Muscle of leg (tissue), 11 donors: ENCODE measurements around the gene SLC49A4. TPM values are rescaled to one million over a fixed set of nuclear protein-coding genes. Genes with fewer than 3 reads are reported as not detected.

ENCODE experiments used
- DNase-seq: peaks from one replicate; pipeline ENCODE4 v3.0.0; 2013
- H3K27ac ChIP-seq: one replicate; pipeline ENCODE4 v1.5.1; 2013; ENCODE audit warnings: mild to moderate bottlenecking, low read length, control low read depth
- H3K27me3 ChIP-seq: one replicate; pipeline ENCODE4 v1.6.1; 2013; ENCODE audit warnings: low read length; ENCODE audit not compliant: control insufficient read depth, insufficient read depth
- H3K36me3 ChIP-seq: one replicate; pipeline ENCODE4 v1.6.1; 2013; ENCODE audit warnings: low read length; ENCODE audit not compliant: control insufficient read depth, insufficient read depth
- H3K4me1 ChIP-seq: one replicate; pipeline ENCODE4 v1.6.1; 2013; ENCODE audit warnings: low read length; ENCODE audit not compliant: control insufficient read depth, insufficient read depth
- H3K4me3 ChIP-seq: one replicate; pipeline ENCODE4 v1.5.1; 2013; ENCODE audit warnings: low read length, control low read depth
- H3K9me3 ChIP-seq: replicated peaks from 2 replicates; pipeline ENCODE4 v1.6.1; 2013; ENCODE audit warnings: low read depth, low read length; ENCODE audit not compliant: control insufficient read depth
- WGBS: methylation state at CpG from one replicate; pipeline ENCODE4 v1.1.5; 2013; ENCODE audit warnings: missing lambda C conversion rate; ENCODE audit not compliant: insufficient coverage; 5-methylcytosine and 5-hydroxymethylcytosine counted together
- polyA plus RNA-seq, 8 donors: library from polyadenylated mRNA; unstranded; fragments of 120-200 nt; gene quantifications; one replicate each; pipeline versions ENCODE4 v1.2.1 to v1.2.3, GENCODE V29; 2013; ENCODE audit warnings: inconsistent platforms in 1 of 8, low replicate concordance in 1 of 8; ENCODE audit not compliant: insufficient read length in 8 of 8, insufficient read depth in 1 of 8
- total RNA-seq: library from RNA; stranded (reverse); fragments of 120-200 nt; gene quantifications from one replicate; pipeline ENCODE4 v1.2.4, GENCODE V29; 2013

Gene SLC49A4
- total and polyA plus RNA-seq, 9 donors, result 4.0 to 6.2 (median 4.8) TPM

DNA sequence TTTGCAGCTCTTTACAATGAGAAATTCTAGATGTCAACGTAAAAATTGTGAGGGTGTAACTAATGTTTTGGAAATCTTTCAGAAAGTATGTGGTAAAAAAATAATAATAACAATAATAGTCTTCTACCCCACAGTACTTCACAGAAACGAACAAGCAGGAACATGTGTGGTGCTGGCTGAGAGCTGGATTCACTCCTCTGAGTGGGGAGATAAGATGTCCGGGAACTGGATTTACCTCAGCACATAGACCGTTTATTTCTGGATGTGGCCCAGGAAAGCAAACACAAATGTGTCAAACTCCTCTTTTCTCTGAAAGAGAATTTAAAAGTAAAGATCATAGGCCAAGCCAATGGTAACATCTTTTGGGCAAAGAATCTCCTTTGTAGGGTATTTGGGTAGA is 103.4 kb downstream of the SLC49A4 start:
- DNase-seq, result no peak
- no CpG with 5 or more reads among the region's 4 CpGs for WGBS
- H3K27me3 ChIP-seq, result peaks cover 5% of the 10 kb centered on the region

DNA sequence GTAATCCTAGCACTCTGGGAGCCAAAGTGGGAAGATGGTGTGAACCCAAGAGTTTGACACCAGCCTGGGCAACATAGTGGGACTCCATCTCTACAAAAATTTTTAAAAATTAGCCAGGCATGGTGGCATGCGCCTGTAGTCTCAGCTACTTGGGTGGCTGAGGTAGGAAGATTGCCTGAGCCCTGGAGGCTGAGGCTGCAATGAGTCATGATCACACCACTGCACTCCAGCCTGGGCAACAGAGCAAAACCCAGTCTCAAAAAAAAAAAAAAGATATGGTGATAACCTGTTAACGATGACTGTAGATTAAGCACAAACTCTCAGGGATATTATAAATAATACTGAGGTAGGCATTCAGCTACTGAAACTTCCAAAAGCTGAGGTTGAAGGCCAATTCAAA is 107.5 kb downstream of the SLC49A4 start:
- Histone ChIP-seq H3K9me3 (no peaks in the 10 kb centered on the region), H3K27me3 (peaks cover 2% of the 10 kb centered on the region), H3K27ac (no peak overlapping the region), H3K4me1 (peaks cover 2% of the 10 kb centered on the region), H3K36me3 (no peaks in the 10 kb centered on the region), H3K4me3 (no peak overlapping the region)
- no CpG with 5 or more reads among the region's 2 CpGs for WGBS
- no peak for DNase-seq

More for the DNA sequence above, 103.4 kb downstream of the SLC49A4 start:
- Histone ChIP-seq H3K36me3 (no peaks in the 10 kb centered on the region), H3K4me3 (no peak overlapping the region), H3K9me3 (no peaks in the 10 kb centered on the region), H3K27ac (no peak overlapping the region), H3K4me1 (peaks cover 10% of the 10 kb centered on the region)

DNA sequence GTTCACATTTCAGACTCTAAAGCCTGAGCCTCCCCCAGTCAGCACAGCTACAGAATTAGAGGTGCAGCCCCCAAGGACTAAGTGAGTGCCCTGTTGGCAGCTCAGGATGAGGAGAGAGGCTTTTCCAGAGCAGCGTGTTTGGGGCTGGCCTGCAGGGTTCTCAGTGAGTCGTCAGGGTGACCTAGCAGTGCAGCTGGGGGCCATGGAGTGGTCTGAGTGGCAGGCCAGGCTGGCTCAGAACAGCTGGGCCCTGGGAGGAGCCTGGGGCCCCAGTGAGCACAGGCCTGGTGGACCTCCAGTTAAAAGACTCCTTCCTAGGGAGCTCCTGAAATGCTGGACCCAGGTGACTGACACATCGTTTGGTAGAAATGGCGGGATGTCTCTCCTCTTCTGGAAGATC is 108.3 kb downstream of the SLC49A4 start:
- 53% methylated on average over 4 of the region's 4 CpGs for WGBS
- Histone ChIP-seq H3K36me3 (no peaks in the 10 kb centered on the region), H3K4me1 (peaks cover 2% of the 10 kb centered on the region), H3K27ac (no peak overlapping the region), H3K4me3 (no peak overlapping the region), H3K9me3 (no peaks in the 10 kb centered on the region), H3K27me3 (peaks cover 4% of the 10 kb centered on the region)
- no peak for DNase-seq

DNA sequence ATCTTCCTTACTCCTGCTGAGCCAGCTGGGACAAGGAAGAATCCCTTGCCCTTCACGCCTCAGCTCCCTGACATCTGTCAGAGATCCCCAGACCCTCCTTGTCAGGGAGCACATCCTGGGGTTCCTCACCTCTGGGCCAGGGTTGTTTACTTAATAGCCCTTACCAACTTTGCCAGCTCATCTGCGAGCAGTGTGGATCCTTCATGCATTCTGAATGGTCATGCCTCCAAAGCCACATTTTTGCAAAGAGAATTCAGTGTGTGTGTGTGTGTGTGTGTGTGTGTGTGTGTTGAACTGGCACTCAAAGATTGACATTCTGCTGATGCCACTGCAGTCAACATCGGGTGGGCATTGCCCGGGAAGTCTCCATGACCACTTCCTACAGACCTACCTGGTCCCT is 112.6 kb downstream of the SLC49A4 start:
- no peak overlapping the region for H3K27ac ChIP-seq
- H3K36me3 ChIP-seq, result peaks cover 8% of the 10 kb centered on the region
- peaks cover 8% of the 10 kb centered on the region for H3K27me3 ChIP-seq
- DNase-seq, result no peak
- H3K4me3 ChIP-seq, result no peak overlapping the region
- no peaks in the 10 kb centered on the region for H3K9me3 ChIP-seq
- peaks cover 2% of the 10 kb centered on the region for H3K4me1 ChIP-seq
- WGBS, result 90% methylated on average over 1 of the region's 4 CpGs

DNA sequence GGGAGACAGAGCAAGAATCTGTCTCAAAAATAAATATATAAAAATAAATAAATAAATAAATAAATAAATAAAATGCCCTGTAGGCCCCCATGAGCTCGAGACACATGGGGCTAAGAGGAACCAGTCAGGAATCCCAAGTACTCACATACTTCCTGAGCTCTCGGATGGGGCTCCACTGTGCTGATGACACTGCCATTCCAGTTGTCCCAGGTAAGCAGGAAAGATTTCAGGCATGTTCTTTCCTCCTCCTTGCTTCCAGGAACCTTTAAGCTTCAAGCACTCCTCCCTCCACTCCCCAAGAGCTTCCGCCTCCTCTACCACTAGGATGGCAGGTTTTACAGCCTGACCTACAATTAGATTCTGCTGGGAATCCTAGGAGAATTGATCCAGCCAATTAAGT is 113.4 kb downstream of the SLC49A4 start:
- no peak for DNase-seq
- 57% methylated on average over 1 of the region's 3 CpGs for WGBS
- Histone ChIP-seq H3K27me3 (peaks cover 14% of the 10 kb centered on the region), H3K36me3 (peaks cover 8% of the 10 kb centered on the region), H3K4me3 (no peak overlapping the region), H3K9me3 (no peaks in the 10 kb centered on the region), H3K27ac (no peak overlapping the region), H3K4me1 (peaks cover under 1% of the 10 kb centered on the region)

DNA sequence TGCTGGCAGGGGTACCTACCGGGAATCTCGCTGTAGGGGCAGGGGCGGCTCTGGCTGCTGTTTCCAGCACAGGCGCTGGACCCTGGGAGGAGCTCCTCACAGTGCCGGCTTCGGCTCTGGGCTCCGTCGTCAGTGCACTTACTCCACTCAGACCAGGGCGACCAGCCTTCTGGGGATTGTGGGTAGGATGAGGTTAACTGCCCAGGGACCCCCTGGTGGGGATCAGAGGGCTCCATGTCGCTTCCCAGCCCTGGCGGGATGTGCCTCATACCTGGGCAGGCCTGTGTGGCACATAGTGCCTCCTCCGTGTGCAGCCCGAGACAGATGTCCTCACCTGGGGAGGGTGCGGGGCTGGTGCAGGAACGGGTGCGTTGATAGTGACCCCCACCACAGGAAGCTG is 117.0 kb downstream of the SLC49A4 start:
- Histone ChIP-seq H3K27me3 (peaks cover 24% of the 10 kb centered on the region), H3K4me1 (no peaks in the 10 kb centered on the region), H3K36me3 (peaks cover 8% of the 10 kb centered on the region), H3K9me3 (no peaks in the 10 kb centered on the region), H3K27ac (no peak overlapping the region), H3K4me3 (no peak overlapping the region)
- no peak for DNase-seq
- 88% methylated on average over 8 of the region's 16 CpGs for WGBS

DNA sequence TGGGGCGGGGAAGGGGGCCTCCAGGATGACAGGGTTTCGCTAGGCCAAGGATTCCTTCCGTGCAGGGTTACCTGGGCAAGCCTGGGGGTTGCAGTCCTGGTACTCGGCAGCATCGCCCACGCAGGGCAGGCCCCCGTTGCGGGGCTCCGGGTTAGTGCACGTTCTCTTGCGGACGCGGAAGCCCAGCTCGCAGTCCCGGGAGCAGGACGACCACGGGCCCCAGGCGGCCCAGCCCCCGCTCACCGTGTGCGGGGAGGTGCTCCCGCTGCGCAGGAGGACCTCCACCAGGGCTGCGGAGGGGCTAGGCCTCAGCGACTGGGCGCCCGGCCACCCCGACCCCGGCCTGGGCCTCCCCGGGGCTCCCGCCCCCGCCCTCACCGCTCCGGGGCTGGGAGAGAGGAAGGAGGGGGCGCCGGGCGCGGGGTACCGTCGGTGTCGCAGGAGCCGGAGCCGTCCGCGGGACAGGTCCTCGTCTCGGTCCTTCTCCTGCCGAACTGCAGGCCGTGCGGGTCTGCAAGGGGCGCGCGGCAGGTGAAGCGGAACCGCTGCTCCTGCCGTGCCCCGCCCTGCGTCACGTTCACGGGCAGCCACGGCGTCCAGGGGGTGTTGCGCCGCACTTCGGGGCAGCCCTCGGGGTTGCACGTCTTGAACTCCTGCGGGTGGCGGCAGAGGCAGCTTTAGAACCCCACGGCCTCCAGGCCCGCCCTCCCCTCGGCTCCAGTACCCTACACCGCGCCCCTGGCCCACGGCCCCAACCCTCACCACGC is 118.1 kb downstream of the SLC49A4 start:
- WGBS, result 28% methylated on average over 75 of the region's 76 CpGs
- Histone ChIP-seq H3K27me3 (peaks cover 25% of the 10 kb centered on the region), H3K4me1 (no peaks in the 10 kb centered on the region), H3K9me3 (no peaks in the 10 kb centered on the region), H3K36me3 (peaks cover 8% of the 10 kb centered on the region), H3K27ac (no peak overlapping the region), H3K4me3 (no peak overlapping the region)
- no peak for DNase-seq

DNA sequence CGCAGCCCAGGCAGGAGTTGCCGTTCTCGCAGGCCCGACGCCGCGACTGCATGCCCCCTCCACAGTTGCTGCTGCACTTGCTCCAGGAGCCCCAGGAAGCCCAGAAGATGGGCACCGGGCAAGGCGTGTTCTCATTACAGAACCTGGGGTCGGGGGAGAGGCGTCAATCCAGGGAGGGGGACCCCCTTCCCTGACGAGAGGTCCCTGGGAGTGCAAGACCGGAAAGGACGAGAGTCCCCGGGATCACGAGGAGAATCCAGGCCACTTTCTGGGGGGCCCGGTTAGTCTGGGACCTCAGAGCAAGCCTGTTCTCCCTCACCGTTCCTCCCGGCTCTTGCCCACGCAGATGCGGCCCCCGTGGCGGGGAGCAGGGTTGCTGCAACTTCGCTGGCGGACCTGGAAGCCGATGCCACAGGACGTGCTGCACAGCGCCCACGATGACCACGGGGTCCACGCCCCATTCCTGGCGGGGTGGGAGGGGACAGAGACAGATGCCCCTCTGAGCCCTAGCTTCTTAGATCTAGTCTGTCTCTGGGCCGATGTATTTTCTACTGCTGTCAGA is 118.8 kb downstream of the SLC49A4 start:
- peaks cover 8% of the 10 kb centered on the region for H3K36me3 ChIP-seq
- no peak for DNase-seq
- no peak overlapping the region for H3K27ac ChIP-seq
- 72% methylated on average over 33 of the region's 33 CpGs for WGBS
- peaks cover 25% of the 10 kb centered on the region for H3K27me3 ChIP-seq
- no peak overlapping the region for H3K4me3 ChIP-seq
- no peaks in the 10 kb centered on the region for H3K4me1 ChIP-seq
- no peaks in the 10 kb centered on the region for H3K9me3 ChIP-seq

DNA sequence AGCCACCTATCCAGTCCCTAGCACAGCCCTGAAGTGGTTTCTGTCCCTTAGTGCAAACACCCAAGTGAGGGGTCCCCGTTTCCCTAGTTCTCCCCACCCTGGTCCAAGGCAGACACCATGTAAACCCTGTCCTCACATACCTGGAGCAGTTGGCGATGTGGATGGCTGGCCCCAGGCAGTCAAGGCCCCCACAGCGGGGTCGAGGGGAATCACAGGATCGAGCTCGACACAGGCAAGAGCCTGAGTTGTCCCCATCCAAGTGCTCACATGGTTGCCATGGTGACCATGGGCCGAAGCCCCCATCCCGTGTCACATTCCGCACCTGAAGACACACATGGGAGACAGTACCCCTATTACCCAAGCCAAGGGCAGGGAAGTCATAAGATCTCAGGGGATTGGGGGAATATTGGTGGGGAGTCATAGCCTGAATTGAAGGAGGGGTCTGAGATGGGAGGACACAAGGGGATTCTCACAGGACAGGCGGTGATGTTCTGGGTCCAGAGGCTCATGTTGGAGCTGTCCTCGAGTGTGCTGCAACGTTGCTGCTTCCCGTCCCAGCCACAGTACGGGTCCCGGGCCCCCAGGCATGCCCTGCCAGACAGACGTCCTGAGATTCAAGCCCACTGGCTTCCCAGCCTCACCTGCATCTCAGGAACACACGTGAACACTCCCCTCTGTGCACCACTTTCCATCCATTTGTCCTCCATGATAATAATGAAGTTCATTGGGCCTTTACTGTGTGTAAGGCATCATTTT is 120.6 kb downstream of the SLC49A4 start:
- H3K27ac ChIP-seq, result no peak overlapping the region
- no peaks in the 10 kb centered on the region for H3K36me3 ChIP-seq
- WGBS, result 86% methylated on average over 12 of the region's 17 CpGs
- no peak for DNase-seq
- no peaks in the 10 kb centered on the region for H3K4me1 ChIP-seq
- H3K9me3 ChIP-seq, result no peaks in the 10 kb centered on the region
- no peak overlapping the region for H3K4me3 ChIP-seq
- peaks cover 28% of the 10 kb centered on the region for H3K27me3 ChIP-seq

DNA sequence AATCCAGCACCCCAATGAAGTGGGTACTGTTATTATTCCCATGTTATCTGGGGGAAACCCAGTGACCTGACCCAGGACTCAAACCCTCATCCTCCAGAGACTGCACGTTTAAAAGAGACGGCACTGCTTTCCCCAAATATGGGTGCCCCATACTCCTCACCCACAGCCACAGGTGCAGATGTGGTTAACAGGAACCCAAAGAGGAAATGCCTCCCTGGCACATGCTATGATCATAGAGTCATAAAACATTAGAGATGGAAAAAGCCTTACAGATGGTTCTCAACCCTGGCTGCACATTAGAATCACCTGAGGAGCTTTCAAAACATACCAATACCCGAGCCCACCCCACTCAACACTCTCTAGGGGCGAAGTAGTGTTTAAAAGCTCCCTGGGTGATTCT is 121.2 kb downstream of the SLC49A4 start:
- peaks cover 31% of the 10 kb centered on the region for H3K27me3 ChIP-seq
- 70% methylated on average over 2 of the region's 4 CpGs for WGBS
- peaks cover 2% of the 10 kb centered on the region for H3K36me3 ChIP-seq

More for the DNA sequence above, 121.2 kb downstream of the SLC49A4 start:
- no peak overlapping the region for H3K27ac ChIP-seq
- H3K4me1 ChIP-seq, result no peaks in the 10 kb centered on the region
- no peaks in the 10 kb centered on the region for H3K9me3 ChIP-seq
- DNase-seq, result no peak
- H3K4me3 ChIP-seq, result no peak overlapping the region
